Panc1 (cell line): Measurements from ENCODE around the gene THPO. TPM values are rescaled to one million over a fixed set of nuclear protein-coding genes. Genes with fewer than 3 reads are reported as not detected.

Source experiments
- ATAC-seq: fragments of 200-7000 bp; cut with Tn5 transposase; 2 replicates; pipeline ENCODE4 v1.9.1; 2020; ENCODE audit warnings: mild to moderate bottlenecking, moderate library complexity
- BruUV-seq: library from RNA; stranded (reverse); fragments of 400-500 nt; replicated peaks from 2 replicates; lab custom pipeline; 2021; lab: Mats Ljungman, UMichigan
- CTCF ChIA-PET: fragments of 300-600 bp; sonication (Branson Sonifier 250); formaldehyde crosslinking; loops from one replicate; lab custom pipeline; 2022; ENCODE audit warnings: antibody characterized with exemption; lab: Charles Lee
- POLR2A ChIA-PET: fragments of 300-600 bp; sonication (Branson Sonifier 250); formaldehyde crosslinking; loops from one replicate; lab custom pipeline; 2022; ENCODE audit warnings: antibody characterized with exemption; lab: Charles Lee
- DNase-seq: peaks from one replicate; pipeline ENCODE4 v3.0.0-alpha.2; 2010; ENCODE audit warnings: low read depth, low spot score
- H3K27ac ChIP-seq: 2 replicates; pipeline ENCODE4 v1.5.1; 2011; ENCODE audit warnings: mild to moderate bottlenecking, low read length, inconsistent platforms
- H3K27me3 ChIP-seq: fragments of 200-500 bp; sonication (Bioruptor generic); 2 replicates; pipeline ENCODE4 v1.6.0; 2014; ENCODE audit warnings: low read length, inconsistent platforms; ENCODE audit not compliant: control insufficient read depth, insufficient read depth
- H3K36me3 ChIP-seq: fragments of 200-500 bp; sonication (Bioruptor generic); 2 replicates; pipeline ENCODE4 v1.5.1; 2014; ENCODE audit warnings: inconsistent platforms, mild to moderate bottlenecking, low read length, moderate library complexity; ENCODE audit not compliant: control insufficient read depth, insufficient read depth
- H3K4me1 ChIP-seq: 2 replicates; pipeline ENCODE4 v1.5.1; 2011; ENCODE audit warnings: inconsistent platforms, mild to moderate bottlenecking, low read length, moderate library complexity; ENCODE audit not compliant: control insufficient read depth, insufficient read depth
- H3K4me3 ChIP-seq, 2 experiments: 2 replicates each; pipeline ENCODE4 v1.5.1; 2011 to 2012; ENCODE audit warnings: low read depth in 2 of 2, low read length in 2 of 2, mild to moderate bottlenecking in 2 of 2, inconsistent platforms in 1 of 2, moderate library complexity in 1 of 2
- H3K9me3 ChIP-seq: fragments of 200-500 bp; sonication (Bioruptor generic); 2 replicates; pipeline ENCODE4 v1.5.1; 2014; ENCODE audit warnings: low read depth, mild to moderate bottlenecking, inconsistent platforms, low read length, moderate library complexity; ENCODE audit not compliant: control insufficient read depth, insufficient read depth
- POLR2AphosphoS5 ChIP-seq: IDR thresholded peaks from 2 replicates; pipeline ENCODE4 v1.6.1; 2012; ENCODE audit warnings: mild to moderate bottlenecking, low read depth, low read length, moderate library complexity
- SIN3A ChIP-seq: IDR thresholded peaks from 2 replicates; pipeline ENCODE4 v1.6.1; 2012; ENCODE audit warnings: low read depth, mild to moderate bottlenecking, low read length, moderate library complexity, borderline replicate concordance; ENCODE audit not compliant: insufficient read depth
- TCF7L2 ChIP-seq: IDR thresholded peaks from 2 replicates; pipeline ENCODE4 v1.6.1; 2011; ENCODE audit warnings: mild to moderate bottlenecking, low read depth, low read length, inconsistent platforms
- in situ Hi-C: cut with HindIII; loops from 2 replicates; pipeline ENCODE4 v1.10.0; 2016; ENCODE audit warnings: low sequenced_read_pairs, low pct_unique_long_range_greater_than_20kb
- intact Hi-C: fragments of 100-400 bp; cut with micrococcal nuclease; formaldehyde crosslinking; loops from one replicate; pipeline ENCODE4 v1.10.0; 2022; ENCODE audit not compliant: unreplicated experiment
- total RNA-seq: library from RNA; stranded (reverse); gene quantifications from one replicate; pipeline ENCODE4 v1.2.1, GENCODE V29; 2021; ENCODE audit not compliant: unreplicated experiment
- TF ChIP-seq, protein P1 (sequence below): fragments of 450-650 bp; IDR thresholded peaks from 2 replicates; pipeline ENCODE4 v1.5.1; 2017; ENCODE audit warnings: mild to moderate bottlenecking
- TF ChIP-seq, protein P2 (sequence below), 2 experiments: IDR thresholded peaks; 2 replicates each; pipeline ENCODE4 v1.6.1; 2011 to 2012; ENCODE audit warnings: low read depth in 2 of 2, control low read depth in 1 of 2, low read length in 1 of 2, mild to moderate bottlenecking in 1 of 2, moderate library complexity in 1 of 2; ENCODE audit not compliant: insufficient read depth in 1 of 2

THPO gene
- total RNA-seq, 1 experiment from 2014 or later: not detected

DNA sequence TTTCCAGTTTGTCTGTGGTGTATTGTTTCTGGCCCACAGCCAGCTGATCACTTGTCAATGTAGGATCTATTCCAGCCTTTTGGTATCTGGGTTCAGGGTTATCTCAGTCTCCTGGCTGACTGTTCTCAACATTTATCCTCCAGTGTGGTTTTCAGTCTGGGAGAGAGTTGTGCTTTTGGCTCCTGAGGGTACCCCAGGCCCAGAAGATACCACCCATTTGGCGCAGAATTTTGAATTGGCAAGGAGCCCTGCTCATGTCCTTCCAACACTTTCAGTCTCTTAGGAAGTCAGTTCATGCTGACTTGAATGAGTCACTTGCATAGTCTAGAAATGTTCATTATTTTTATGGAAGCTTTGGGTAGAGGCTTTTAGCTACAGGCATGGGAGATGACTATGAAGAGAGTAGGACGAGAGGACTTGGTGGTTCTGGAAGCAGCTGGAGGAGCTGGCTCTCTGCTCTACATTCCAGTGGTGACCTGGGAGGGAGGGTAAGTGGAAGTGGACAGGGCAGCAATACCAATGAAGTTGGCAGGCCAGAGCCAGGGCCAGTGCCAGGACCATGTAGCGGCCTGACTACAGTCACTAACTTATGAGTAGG lies 9.3 kb downstream of the THPO start:
- Histone ChIP-seq H3K36me3 (peaks cover 19% of the 10 kb centered on the region), H3K9me3 (no peaks in the 10 kb centered on the region), H3K4me3 (no peak overlapping the region), H3K27ac (no peak overlapping the region), H3K4me1 (peaks cover 18% of the 10 kb centered on the region), H3K27me3 (no peaks in the 10 kb centered on the region)
- DNase-seq: no peak
- ChIA-PET POLR2A (interaction anchor here (0.6 kb wide), 1 partner anchor 218 kb away, joined by 5 read pairs; no protein-coding TSS in a partner anchor), CTCF (no interaction called here)
- TF ChIP-seq, protein P1, sequence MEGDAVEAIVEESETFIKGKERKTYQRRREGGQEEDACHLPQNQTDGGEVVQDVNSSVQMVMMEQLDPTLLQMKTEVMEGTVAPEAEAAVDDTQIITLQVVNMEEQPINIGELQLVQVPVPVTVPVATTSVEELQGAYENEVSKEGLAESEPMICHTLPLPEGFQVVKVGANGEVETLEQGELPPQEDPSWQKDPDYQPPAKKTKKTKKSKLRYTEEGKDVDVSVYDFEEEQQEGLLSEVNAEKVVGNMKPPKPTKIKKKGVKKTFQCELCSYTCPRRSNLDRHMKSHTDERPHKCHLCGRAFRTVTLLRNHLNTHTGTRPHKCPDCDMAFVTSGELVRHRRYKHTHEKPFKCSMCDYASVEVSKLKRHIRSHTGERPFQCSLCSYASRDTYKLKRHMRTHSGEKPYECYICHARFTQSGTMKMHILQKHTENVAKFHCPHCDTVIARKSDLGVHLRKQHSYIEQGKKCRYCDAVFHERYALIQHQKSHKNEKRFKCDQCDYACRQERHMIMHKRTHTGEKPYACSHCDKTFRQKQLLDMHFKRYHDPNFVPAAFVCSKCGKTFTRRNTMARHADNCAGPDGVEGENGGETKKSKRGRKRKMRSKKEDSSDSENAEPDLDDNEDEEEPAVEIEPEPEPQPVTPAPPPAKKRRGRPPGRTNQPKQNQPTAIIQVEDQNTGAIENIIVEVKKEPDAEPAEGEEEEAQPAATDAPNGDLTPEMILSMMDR: no peak
- TF ChIP-seq TCF7L2 (no peak), POLR2AphosphoS5 (no peak), SIN3A (no peak)
- intact Hi-C loops: no loop called here
- no peak for ATAC-seq
- no TSS peak for BruUV-seq
- in situ Hi-C loops: no loop called here

DNA sequence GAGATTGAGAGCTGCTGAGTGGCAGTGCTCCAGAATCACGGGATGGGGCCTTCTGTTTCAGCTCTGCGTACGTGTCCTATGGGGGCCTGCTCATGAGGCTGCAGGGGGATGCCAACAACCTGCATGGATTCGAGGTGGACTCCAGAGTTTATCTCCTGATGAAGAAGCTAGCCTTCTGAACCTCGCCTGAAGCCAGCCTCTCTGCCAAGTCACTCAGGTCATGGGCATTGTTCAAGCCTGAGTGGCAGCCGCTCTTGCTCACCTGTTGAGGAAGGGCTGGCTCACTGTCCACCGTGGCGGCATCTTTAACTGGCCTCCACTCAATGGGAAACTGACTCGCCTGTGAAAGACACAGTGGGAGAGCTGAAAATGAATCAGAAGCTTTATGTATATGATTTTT lies 9.9 kb downstream of the THPO start:
- POLR2A ChIA-PET: interaction anchor here (0.6 kb wide), 1 partner anchor 217 kb away, joined by 5 read pairs; no protein-coding TSS in a partner anchor
- H3K36me3 ChIP-seq: peaks cover 19% of the 10 kb centered on the region
- no peak for DNase-seq
- intact Hi-C loops: no loop called here
- in situ Hi-C loops: no loop called here
- TF ChIP-seq SIN3A: no peak
- TF ChIP-seq, protein P1: no peak
- TF ChIP-seq TCF7L2: no peak
- TF ChIP-seq POLR2AphosphoS5: no peak
- TF ChIP-seq, protein P2, sequence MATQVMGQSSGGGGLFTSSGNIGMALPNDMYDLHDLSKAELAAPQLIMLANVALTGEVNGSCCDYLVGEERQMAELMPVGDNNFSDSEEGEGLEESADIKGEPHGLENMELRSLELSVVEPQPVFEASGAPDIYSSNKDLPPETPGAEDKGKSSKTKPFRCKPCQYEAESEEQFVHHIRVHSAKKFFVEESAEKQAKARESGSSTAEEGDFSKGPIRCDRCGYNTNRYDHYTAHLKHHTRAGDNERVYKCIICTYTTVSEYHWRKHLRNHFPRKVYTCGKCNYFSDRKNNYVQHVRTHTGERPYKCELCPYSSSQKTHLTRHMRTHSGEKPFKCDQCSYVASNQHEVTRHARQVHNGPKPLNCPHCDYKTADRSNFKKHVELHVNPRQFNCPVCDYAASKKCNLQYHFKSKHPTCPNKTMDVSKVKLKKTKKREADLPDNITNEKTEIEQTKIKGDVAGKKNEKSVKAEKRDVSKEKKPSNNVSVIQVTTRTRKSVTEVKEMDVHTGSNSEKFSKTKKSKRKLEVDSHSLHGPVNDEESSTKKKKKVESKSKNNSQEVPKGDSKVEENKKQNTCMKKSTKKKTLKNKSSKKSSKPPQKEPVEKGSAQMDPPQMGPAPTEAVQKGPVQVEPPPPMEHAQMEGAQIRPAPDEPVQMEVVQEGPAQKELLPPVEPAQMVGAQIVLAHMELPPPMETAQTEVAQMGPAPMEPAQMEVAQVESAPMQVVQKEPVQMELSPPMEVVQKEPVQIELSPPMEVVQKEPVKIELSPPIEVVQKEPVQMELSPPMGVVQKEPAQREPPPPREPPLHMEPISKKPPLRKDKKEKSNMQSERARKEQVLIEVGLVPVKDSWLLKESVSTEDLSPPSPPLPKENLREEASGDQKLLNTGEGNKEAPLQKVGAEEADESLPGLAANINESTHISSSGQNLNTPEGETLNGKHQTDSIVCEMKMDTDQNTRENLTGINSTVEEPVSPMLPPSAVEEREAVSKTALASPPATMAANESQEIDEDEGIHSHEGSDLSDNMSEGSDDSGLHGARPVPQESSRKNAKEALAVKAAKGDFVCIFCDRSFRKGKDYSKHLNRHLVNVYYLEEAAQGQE (IDR thresholded peaks at IDR 0.05; ENCODE audit: insufficient read depth in 1 of 2, low read depth in 2 of 2, low read length in 1 of 2): no peak
- no peak overlapping the region for H3K4me3 ChIP-seq
- H3K27ac ChIP-seq: no peak overlapping the region
- H3K9me3 ChIP-seq: no peaks in the 10 kb centered on the region
- H3K4me1 ChIP-seq: peaks cover 18% of the 10 kb centered on the region
- H3K27me3 ChIP-seq: no peaks in the 10 kb centered on the region
- no peak for ATAC-seq
- CTCF ChIA-PET: no interaction called here
- no TSS peak for BruUV-seq
